ENCODE results near the gene RERE. TPM values are rescaled to one million over a fixed set of nuclear protein-coding genes. Genes with fewer than 3 reads are reported as not detected.

RERE gene
- total and polyA plus RNA-seq, 11 donors = 53.5 to 236 (median 121) TPM

- DNase-seq = no peak
- Histone ChIP-seq H3K36me3 (no peaks in the 10 kb centered on the region), H3K27ac (no peak overlapping the region), H3K4me1 (peaks cover 0 to 13% (median 3%) of the 10 kb centered on the region in 12 donors), H3K27me3 (no peaks in the 10 kb centered on the region), H3K9me3 (peaks cover 0 to 15% (median 2%) of the 10 kb centered on the region in 12 donors), H3K4me3 (no peak overlapping the region)
- TF ChIP-seq CTCF (IDR thresholded peaks at IDR 0.05) = no peak
- TF ChIP-seq POLR2A (IDR thresholded peaks at IDR 0.05) = no peak
- ATAC-seq = no peak
- intact Hi-C loops (cut with DNase I) = no loop called here
Measured at GRCh38 chr1:8740034-8740449, 77.4 kb downstream of the RERE start.

DNA sequence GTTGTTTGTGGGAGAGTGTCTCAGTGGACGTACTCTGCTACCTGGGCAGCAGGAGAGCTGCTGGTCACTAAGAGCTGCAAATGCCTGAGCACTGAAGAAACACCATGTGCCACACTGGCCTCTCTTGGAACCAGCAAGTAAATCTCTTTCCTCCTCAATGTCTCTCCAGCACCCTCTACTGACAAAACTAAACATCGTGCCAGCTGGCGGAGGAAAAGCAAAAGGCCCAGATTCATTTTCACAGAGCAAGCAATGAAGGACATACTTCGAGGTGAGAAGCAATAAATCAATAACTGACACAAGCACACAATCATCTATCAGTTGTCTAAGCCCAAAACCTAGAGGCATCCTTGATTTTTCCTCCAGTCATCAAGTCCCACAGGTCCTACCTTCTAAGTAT lies 78.1 kb downstream of the RERE start:
- Histone ChIP-seq H3K9me3 (peaks cover 0 to 15% (median 2%) of the 10 kb centered on the region in 12 donors), H3K4me3 (no peak overlapping the region), H3K4me1 (peaks cover 0 to 13% (median 3%) of the 10 kb centered on the region in 12 donors), H3K27ac (no peak overlapping the region), H3K36me3 (no peaks in the 10 kb centered on the region), H3K27me3 (no peaks in the 10 kb centered on the region)
- DNase-seq (no peak), ATAC-seq (no peak)
- WGBS, 4 donors = 98 to 99% (median 99%) methylated on average over 4 of the region's 4 CpGs
- no peak for TF ChIP-seq POLR2A (IDR thresholded peaks at IDR 0.05)
- TF ChIP-seq CTCF (IDR thresholded peaks at IDR 0.05) = no peak
- intact Hi-C loops (cut with DNase I) = loop anchor here in 3 of 10 donors (10.0 kb wide), 1 partner anchor 105 kb away; no protein-coding TSS in a partner anchor

DNA sequence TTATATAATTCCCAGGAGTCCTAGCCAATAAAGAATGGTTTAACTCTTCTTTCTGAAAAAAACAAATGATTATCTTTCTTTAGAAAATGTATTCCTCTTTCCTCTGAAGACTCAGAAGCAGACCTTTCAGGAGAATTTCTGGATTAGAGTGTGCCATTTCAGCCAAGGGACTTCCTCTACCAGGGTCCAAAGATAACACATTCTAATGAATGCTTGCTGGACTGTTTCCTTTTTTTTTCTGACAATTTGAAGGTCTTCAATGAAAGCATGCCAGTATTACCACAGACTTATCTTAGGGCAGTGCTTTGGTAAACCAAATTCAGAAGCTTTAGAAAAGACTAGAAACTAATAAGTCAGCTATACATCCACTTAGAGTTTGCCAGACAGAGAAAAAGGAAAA lies 80.5 kb downstream of the RERE start:
- H3K4me3 ChIP-seq = no peak overlapping the region
- H3K27ac ChIP-seq = peak overlapping the region in 4 of 12 donors; percentile 1 to 32 (median 4)
- no peak for ATAC-seq
- no peaks in the 10 kb centered on the region for H3K27me3 ChIP-seq
- intact Hi-C loops (cut with DNase I) = loop anchor here in 3 of 10 donors (10.0 kb wide), 1 partner anchor 108 kb away; no protein-coding TSS in a partner anchor
- no peak for DNase-seq
- TF ChIP-seq CTCF (IDR thresholded peaks at IDR 0.05) (no peak), POLR2A (IDR thresholded peaks at IDR 0.05) (no peak)
- H3K9me3 ChIP-seq = peaks cover 0 to 19% (median 2%) of the 10 kb centered on the region in 12 donors
- peaks cover 0 to 13% (median 4%) of the 10 kb centered on the region in 12 donors for H3K4me1 ChIP-seq
- no peaks in the 10 kb centered on the region for H3K36me3 ChIP-seq

DNA sequence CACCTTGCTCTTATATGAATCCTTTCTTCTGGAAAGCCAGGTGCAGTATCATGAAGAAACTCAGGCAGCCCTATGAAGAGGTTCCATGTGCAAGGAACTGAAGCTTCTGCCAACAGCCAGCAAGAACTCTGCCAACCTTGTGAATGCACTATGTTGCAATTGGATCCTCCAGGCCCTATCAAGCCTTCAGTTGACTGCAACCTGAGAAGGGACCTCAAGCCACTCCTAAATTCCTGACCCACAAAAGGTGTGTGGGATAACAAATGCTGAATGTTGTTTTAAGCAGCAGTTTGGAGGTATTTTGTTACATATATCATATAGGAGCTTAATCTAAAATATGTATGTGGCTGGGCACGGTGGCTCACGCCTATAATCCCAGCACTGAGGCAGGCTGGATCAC lies 84.0 kb downstream of the RERE start:
- H3K27me3 ChIP-seq = no peaks in the 10 kb centered on the region
- peak in 1 of 4 donors; percentile 54 for ATAC-seq
- no peak overlapping the region for H3K27ac ChIP-seq
- peaks cover 0 to 16% (median 2%) of the 10 kb centered on the region in 12 donors for H3K9me3 ChIP-seq
- H3K36me3 ChIP-seq = no peaks in the 10 kb centered on the region
- H3K4me1 ChIP-seq = peaks cover 0 to 13% (median 4%) of the 10 kb centered on the region in 12 donors
- no peak for DNase-seq
- TF ChIP-seq CTCF (IDR thresholded peaks at IDR 0.05) (no peak), POLR2A (IDR thresholded peaks at IDR 0.05) (no peak)
- 94 to 100% (median 97%) methylated on average over 2 of the region's 2 CpGs for WGBS, 4 donors
- H3K4me3 ChIP-seq = no peak overlapping the region
- intact Hi-C loops (cut with DNase I) = loop anchor here in 3 of 10 donors (10.0 kb wide), 1 partner anchor 111 kb away; no protein-coding TSS in a partner anchor

Measured in heart left ventricle (tissue), 16 donors.